ENCODE results near the gene CTDSPL2. TPM values are rescaled to one million over a fixed set of nuclear protein-coding genes. Genes with fewer than 3 reads are reported as not detected.
A peak's percentile ranks its signal among the peaks of the same experiment; 100 is the strongest.

CTDSPL2 gene
- total RNA-seq, 1 donor from 2014 or later: 57.9 TPM

GRCh38 chr15:44468709-44469385, 41.4 kb downstream of the CTDSPL2 start:
- Mint-ChIP-seq H3K27ac (no peak overlapping the region), H3K4me1 (ENCODE audit: unreplicated experiment) (no peaks in the 10 kb centered on the region), H3K27me3 (no peaks in the 10 kb centered on the region), H3K9me3 (no peaks in the 10 kb centered on the region), H3K4me3 (no peak overlapping the region), H3K36me3 (peaks cover 34% of the 10 kb centered on the region)
- DNase-seq (ENCODE audit: extremely low spot score, unreplicated experiment): no peak
- no peak for TF ChIP-seq CTCF (conservative IDR thresholded peaks at IDR 0.05)

- Mint-ChIP-seq H3K4me1 (ENCODE audit: unreplicated experiment) (no peaks in the 10 kb centered on the region), H3K9me3 (no peaks in the 10 kb centered on the region), H3K27me3 (no peaks in the 10 kb centered on the region), H3K4me3 (no peak overlapping the region), H3K27ac (no peak overlapping the region), H3K36me3 (peaks cover 28% of the 10 kb centered on the region)
- DNase-seq (ENCODE audit: extremely low spot score, unreplicated experiment): no peak
- TF ChIP-seq CTCF (conservative IDR thresholded peaks at IDR 0.05): no peak
Measured at GRCh38 chr15:44471885-44472455, 44.5 kb downstream of the CTDSPL2 start.

GRCh38 chr15:44479343-44479742, 51.9 kb downstream of the CTDSPL2 start:
- Mint-ChIP-seq H3K27ac (no peak overlapping the region), H3K9me3 (no peaks in the 10 kb centered on the region)

GRCh38 chr15:44482090-44482489, 54.7 kb downstream of the CTDSPL2 start:
- H3K27me3 Mint-ChIP-seq: no peaks in the 10 kb centered on the region
- H3K4me1 Mint-ChIP-seq (ENCODE audit: unreplicated experiment): no peaks in the 10 kb centered on the region
- no peak for TF ChIP-seq CTCF (conservative IDR thresholded peaks at IDR 0.05)
- DNase-seq (ENCODE audit: extremely low spot score, unreplicated experiment): no peak
- no peak overlapping the region for H3K4me3 Mint-ChIP-seq
- peaks cover under 1% of the 10 kb centered on the region for H3K36me3 Mint-ChIP-seq
- no peaks in the 10 kb centered on the region for H3K9me3 Mint-ChIP-seq
- peak overlapping the region; percentile 1 for H3K27ac Mint-ChIP-seq

More at GRCh38 chr15:44479343-44479742, 51.9 kb downstream of the CTDSPL2 start:
- no peak for DNase-seq (ENCODE audit: extremely low spot score, unreplicated experiment)
- Mint-ChIP-seq H3K27me3 (no peaks in the 10 kb centered on the region), H3K4me3 (no peak overlapping the region), H3K4me1 (ENCODE audit: unreplicated experiment) (no peaks in the 10 kb centered on the region), H3K36me3 (no peaks in the 10 kb centered on the region)
- TF ChIP-seq CTCF (conservative IDR thresholded peaks at IDR 0.05): no peak

GRCh38 chr15:44485880-44486279, 58.5 kb downstream of the CTDSPL2 start:
- no peaks in the 10 kb centered on the region for H3K27me3 Mint-ChIP-seq
- no peak overlapping the region for H3K27ac Mint-ChIP-seq
- no peak overlapping the region for H3K4me3 Mint-ChIP-seq
- DNase-seq (ENCODE audit: extremely low spot score, unreplicated experiment): no peak
- no peaks in the 10 kb centered on the region for H3K4me1 Mint-ChIP-seq (ENCODE audit: unreplicated experiment)
- peaks cover 20% of the 10 kb centered on the region for H3K36me3 Mint-ChIP-seq
- TF ChIP-seq CTCF (conservative IDR thresholded peaks at IDR 0.05): no peak
- no peaks in the 10 kb centered on the region for H3K9me3 Mint-ChIP-seq
